GM18909 (cell line): ENCODE measurements around the gene SECISBP2L.

ENCODE experiments used
- ATAC-seq: cut with Tn5 transposase; IDR thresholded peaks from one replicate; pipeline ENCODE4 v1.9.1; 2021; ENCODE audit warnings: mild to moderate bottlenecking; ENCODE audit not compliant: unreplicated experiment, poor library complexity

SECISBP2L gene

GRCh38 chr15:49059491-49059890 lies 13.2 kb upstream of the SECISBP2L start:
- ATAC-seq: no peak

GRCh38 chr15:49058559-49058958 lies 12.3 kb upstream of the SECISBP2L start:
- ATAC-seq: no peak

- no peak for ATAC-seq
Observed at GRCh38 chr15:49055630-49056029, 9.4 kb upstream of the SECISBP2L start.

DNA sequence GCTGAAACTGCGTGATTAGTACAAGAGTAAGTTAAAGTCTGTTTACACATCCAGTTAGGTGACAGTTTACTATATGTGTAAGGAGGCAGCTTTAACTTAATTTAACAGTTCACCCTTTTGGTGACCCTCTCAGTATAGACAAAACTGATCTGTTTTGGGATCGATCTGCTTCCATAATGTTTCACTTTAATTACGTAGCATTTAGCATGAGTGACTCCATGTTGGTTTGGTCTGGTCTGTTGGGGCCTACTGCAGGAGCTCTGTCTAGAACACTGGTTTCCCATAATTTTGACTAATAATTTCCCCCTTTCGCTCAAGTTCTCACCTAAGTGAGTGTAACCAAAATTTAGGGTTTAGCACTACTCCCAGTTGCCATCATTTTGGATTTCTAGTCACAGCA lies 6.4 kb upstream of the SECISBP2L start:
- no peak for ATAC-seq

DNA sequence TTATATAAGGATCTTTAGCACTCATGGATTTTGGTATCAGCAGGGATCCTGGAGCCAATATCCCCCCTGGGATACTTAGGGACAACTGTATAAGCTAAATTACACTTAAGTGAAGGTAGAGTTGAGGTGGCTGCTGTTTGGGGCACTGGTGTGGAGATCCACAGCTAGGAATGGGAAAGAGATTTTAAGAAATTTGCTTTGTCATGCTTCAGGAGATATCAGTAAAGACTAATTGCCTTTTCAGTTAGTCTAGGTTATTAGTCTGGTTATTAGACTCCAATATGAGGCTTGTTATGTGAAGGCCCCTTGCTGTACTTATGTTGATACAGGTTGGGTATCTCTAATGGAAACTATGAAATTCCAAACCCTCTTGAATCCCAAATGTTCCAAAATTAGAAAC lies 1.2 kb upstream of the SECISBP2L start:
- ATAC-seq: no peak

- peak; percentile 34 for ATAC-seq
Observed at GRCh38 chr15:49045751-49046219, 461 bp downstream of the SECISBP2L start.

DNA sequence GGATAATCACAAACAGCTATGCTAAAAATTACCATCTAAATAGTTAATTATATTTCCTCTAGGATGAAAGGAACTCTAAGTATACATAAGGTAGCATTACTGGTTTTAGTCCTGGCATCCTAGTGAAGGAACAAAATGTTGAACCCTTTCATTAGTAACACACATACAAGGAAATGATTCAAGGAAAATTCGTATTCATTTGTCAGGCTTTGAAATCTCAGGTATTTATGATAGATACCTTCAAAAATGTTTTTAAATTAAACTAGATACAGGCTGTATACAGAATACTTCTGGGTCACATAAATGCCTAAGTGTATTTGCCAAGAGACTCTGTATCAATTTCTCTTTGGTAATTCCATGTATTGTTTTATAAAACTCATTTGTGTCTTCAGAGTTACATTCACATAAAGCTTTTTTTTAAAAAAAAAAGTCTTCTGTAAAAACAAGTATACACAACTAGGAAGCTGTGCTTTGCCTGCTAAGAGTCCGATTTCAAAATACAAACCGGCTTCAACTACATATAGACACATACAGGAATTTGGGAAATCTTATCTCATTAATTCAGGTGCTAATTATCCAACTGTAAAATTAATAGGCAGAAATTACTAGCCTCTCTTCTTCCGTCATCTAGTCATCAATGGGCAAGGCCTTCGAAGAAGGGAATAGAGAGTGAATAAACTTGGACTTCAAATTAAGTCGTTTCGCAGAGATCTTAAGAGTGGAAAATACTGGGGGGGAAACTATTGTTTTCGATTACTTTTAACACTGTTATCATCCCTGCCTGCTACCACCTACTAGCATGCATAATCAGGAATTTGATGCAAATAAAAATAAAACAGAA lies 1.3 kb downstream of the SECISBP2L start:
- peak; percentile 2 for ATAC-seq

GRCh38 chr15:49044002-49044401 lies 2.2 kb downstream of the SECISBP2L start:
- ATAC-seq: no peak

DNA sequence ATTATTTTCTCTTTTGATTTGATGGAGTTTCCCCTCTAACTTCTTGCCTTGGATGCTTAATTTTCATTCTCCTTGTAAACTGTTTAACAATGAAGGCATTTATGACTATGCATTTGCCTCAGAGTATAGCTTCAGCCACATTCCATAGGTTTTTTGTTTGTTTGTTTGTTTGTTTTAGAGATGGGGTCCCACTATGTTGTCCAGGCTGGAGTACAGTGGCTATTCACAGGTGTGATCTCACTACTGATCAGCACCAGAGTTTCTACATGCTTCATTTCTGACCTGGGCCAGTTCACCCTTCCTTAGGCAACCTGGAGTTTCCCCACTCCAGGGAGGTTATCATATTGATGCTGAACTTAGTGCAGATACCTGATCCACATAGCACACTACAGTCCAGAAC lies 4.1 kb downstream of the SECISBP2L start:
- ATAC-seq: no peak

- ATAC-seq: no peak
Observed at GRCh38 chr15:49041426-49041825, 4.8 kb downstream of the SECISBP2L start.

- ATAC-seq: no peak
Observed at GRCh38 chr15:49040151-49040550, 6.1 kb downstream of the SECISBP2L start.

GRCh38 chr15:49038382-49038781 lies 7.9 kb downstream of the SECISBP2L start:
- ATAC-seq: no peak

GRCh38 chr15:49037546-49037940 lies 8.7 kb downstream of the SECISBP2L start:
- ATAC-seq: no peak

- ATAC-seq: no peak
Observed at GRCh38 chr15:49036650-49037545, 9.3 kb downstream of the SECISBP2L start.

GRCh38 chr15:49035825-49036224 lies 10.4 kb downstream of the SECISBP2L start:
- no peak for ATAC-seq

DNA sequence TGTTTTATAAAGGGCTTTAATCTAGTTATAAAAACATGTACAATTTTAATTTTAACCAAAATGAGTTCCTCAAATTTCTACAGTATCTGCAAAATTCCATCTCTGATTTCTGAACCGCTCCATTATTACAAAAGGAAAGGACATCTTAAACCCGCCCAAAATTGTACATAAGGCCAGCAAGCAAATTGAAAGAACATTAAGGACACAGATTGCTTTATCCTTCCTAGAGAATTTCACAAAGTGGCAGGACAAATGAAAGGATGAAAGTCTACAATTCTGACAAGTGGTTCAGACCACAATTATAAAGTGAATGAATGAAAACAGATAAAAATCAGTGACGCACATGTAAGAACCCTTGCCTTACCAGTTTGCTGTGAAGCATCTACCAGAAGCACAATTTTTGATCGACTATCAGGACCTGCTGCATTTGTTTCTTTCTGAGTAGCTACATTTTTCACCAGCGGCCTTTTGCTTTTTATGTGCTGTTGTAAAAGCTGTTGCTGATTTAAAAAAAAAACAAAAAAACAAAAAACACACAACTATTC lies 13.6 kb downstream of the SECISBP2L start:
- no peak for ATAC-seq

DNA sequence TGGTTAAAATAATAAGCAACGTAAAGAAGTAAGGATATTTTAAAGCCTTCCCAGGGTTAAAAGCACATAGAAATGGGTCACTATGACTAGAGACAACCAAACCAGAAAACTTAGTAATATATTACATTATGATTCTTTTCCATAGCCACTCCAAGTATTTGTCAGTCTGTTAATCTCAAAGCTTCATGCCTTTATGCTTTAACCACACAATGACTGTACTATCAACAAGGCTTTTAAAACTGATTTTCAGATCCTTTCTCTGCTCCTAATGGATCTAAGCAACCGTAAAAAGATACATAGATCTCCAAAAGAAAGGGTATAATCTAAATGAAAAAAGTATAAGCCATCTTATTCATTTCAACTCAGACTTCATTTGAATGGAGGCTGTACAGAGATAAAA lies 14.4 kb downstream of the SECISBP2L start:
- no peak for ATAC-seq

DNA sequence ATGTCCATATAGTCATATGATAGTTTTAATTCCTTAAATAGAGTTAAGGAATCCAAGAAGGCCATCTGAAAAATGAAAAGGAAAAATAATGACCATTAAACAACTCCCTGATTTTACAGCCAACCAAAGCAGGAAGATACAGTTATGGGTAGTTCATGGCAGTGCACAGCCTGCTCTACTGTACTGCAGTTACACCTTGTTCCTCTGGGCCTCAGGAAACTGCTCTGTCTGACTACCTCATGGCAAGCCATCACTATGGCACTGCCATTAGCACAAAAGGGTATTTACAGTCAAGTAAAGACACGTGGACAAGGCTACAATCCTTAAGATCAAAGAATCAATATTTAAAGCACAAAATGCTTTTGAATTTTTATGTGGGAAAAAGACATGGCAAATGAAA lies 19.5 kb downstream of the SECISBP2L start:
- ATAC-seq: no peak

DNA sequence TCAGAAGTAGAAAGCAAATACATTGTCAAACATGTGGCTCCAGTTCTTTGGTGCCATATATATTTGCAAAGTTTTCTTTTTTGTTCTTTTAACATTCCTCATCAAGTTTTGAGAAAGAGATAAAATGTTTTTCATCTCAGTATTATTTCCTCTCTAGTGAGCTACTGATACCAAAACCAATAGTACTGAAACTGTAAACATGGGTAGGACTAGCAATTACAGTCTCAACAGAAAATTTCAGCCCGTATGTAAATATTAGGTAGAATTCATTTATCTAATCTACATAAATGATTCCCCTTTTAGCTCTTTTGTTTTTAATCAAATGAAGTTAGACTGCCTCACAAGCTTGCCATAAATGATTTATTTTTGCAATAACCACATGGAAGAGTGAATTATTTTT lies 21.4 kb downstream of the SECISBP2L start:
- peak; percentile 79 for ATAC-seq

DNA sequence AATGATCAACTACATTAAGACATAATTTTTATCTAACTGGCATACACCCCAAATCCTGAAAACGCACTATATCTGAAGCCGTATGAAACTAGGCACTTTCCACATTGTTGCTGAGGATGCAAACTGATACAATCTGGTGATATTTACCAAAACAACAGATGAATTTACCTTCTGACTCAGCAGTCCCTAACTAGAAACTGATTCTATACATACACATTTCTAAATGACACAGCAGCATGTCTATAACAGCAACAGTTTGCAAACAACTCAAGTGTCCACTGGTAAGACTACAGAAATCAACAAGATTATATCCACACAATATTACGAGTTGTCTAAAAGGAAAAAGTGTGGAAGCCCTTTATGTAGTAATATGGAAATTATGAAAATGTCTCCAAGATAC lies 22.9 kb downstream of the SECISBP2L start:
- ATAC-seq: peak; percentile 51

DNA sequence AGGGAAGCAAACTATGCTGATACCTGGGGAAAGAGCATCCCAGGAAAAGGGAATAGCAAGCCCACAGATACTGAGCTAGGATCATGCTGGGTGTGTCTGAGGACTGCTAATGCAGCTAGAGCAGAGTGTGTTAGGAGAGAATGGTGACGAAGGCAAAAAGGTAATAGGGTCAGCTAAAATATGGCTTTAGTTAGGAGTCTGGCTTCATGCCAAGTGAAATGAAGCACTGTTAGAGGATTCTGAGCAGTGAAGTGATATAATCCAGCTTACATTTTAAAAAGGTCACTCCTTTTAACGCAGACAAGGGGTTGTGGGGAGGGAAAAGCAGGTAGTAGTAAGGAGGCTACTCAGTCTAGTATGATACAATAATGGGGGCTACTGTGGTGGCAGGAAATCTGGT lies 30.4 kb downstream of the SECISBP2L start:
- no peak for ATAC-seq
